Fibroblast of gingiva (primary cell): ENCODE measurements around the gene SLIT3.

Experiments
- DNase-seq: peaks from one replicate; pipeline ENCODE4 v3.0.0-alpha.2; 2011; ENCODE audit warnings: low read depth

Gene SLIT3

DNA sequence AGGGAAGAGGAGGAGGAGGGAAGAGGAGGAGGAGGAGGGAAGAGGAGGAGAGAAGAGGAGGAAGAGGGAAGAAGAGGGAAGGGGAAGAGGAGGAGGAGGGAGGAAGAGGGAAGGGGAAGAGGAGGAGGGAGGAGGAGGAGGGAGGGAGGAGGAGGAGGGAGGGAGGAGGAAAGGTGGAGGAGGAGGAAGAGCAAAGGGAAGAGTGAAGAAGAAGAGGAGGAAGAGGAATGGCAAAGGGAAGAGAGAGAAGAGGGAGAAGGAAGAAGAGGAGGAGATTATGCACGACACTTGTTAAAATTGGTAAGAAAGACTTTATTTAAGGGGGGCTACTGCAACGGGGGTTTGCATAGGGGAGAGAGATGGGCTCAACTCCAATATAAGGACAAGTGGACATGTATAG is 221.2 kb downstream of the SLIT3 start:
- DNase-seq = no peak

GRCh38 chr5:169074839-169075238 is 226.1 kb downstream of the SLIT3 start:
- DNase-seq = no peak

GRCh38 chr5:169072233-169072632 is 228.7 kb downstream of the SLIT3 start:
- DNase-seq = no peak

DNA sequence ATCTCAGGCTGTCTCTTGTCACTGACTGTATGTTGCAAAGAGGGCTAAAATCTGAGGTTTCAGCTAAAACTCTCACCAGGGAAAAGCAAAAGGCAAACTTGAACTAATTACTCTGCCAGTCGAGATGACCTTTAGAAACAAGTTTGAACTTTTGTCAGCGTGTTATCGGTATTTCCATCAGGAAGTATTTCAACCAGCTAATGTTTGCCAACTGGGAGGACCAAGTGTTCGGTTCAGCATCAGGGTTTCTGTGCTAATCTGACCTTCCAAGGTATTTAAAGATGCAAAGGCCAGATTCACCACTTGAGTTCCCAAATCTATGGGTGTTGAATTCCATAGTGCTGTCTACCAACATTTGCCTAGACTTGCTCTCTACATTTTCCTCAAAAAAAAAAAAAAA is 230.5 kb downstream of the SLIT3 start:
- DNase-seq = no peak

DNA sequence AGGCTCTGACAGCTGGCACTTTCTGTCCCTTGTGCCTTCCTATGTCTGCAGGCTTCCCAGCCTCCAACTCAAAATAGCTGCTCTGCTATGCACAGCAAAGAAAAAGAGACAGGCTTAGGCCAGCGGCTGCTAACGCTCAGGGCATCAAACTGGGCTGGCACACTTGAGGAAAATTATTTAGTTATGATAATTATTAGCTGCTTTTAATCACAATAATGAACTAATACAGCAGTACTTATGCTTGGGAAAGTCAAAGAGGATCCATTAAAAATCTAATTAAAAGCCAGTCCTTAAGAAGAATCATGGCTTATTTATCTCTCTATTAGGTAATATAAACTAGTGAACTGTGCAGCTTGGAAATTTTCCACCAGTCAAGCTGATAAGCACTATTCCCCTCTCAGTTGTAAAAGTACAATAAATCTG is 233.2 kb downstream of the SLIT3 start:
- DNase-seq = no peak

GRCh38 chr5:169065400-169065799 is 235.5 kb downstream of the SLIT3 start:
- no peak for DNase-seq

- no peak for DNase-seq
These were observed 236.8 kb downstream of the SLIT3 start for GRCh38 chr5:169064093-169064492.

DNA sequence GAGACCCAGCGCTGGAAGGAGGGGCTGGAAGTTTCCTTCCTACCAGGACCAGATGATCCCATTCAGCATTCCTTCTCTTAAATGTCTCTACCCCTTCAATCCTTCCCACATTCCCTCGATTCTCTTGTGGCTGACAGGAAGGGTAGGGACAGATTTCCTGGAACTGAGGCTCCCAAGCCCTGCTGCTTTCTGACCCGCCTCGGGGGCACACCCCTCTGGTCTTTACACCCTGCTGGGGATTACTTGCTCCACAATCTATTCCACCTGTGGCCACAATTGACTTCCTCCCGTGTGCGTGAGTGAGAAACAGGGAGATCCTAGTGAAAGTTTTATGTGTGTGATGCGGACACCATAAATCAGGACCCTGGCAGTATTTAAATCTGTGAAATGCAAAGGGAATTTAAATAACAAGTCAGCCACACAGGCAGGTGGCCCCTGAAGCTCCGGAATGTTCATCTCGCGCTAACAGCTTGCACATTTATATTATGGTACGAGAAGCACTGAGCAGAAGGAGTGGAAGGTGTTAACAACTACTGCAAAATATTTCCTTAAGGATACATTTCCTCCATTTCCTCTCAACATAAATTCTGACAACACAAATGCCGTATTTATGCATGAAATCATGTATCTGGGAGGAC is 237.5 kb downstream of the SLIT3 start:
- no peak for DNase-seq

GRCh38 chr5:169062690-169063089 is 238.2 kb downstream of the SLIT3 start:
- DNase-seq = no peak

DNA sequence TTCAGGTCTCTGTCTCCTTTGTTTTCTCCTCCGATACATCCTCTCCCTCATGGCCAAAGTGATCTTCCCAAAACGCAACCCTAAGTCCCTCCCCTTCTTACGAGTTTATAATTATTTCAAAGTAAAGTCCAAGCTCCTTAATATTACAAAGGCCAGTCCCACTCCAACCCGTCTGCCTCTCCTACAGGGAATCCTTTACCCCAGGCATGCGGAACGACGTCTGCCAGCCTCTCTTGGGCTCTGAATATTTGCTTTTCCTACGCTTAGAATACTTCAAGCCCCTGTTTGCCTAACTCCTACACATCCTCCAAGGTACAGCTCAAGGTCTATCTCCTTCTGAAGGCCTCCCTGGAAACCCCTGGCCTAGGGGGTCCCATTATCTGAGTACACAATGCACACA is 246.4 kb downstream of the SLIT3 start:
- no peak for DNase-seq

DNA sequence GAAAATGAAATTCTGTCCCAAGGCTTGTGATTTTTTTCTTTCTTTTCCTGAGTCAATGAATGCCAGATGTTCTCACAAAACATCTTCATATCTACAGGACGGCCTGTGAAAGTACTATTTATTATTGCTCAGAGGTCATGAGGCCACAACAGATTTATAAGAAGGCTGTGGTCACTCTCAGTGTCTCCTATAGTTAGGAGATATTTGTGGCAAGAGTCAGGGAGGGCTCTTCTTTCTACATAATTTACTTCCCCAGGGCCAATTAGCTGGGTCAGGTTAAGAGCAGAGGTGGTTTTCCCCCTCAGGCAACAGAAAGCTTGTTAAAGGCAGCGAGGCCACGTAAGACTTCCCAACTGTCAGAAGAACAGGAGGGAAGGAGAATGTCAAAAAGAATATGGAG is 248.7 kb downstream of the SLIT3 start:
- DNase-seq = no peak

DNA sequence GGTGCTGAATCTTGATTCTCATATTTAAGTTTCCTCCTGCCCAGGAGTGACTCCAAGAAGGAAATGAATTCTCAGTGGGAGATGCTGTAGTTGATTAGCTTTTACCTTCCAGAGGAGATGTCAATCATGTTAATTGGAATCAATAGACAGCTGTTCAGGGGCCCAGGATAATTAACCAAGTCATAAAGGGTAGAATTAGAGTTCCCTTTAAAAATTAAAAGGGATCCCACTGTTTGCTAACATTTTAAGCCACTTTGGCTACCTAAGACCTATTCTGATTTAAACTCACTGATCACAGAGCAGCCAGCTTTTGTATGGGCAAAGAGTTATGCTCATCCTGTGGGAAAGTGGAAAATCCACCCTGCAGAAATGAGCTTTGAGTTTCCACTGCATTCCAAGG is 249.6 kb downstream of the SLIT3 start:
- DNase-seq = no peak

DNA sequence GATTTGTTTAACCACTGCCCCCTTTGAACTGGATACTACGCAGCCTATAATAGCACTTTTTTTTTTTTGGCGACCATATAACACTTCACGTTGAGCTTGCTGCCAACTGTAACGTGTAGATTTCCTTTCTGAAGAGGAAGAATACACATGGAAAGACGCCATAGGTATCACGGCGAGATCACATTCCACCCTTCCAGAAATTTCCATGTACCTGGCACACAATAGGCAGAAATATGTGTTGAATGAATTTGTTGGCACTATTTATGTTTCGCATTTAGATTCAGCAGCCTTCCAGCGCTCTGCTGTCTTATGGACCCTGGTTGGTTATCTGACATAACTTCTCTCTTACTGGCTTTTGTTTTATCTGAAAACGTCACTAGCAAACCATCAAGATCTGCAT is 250.3 kb downstream of the SLIT3 start:
- no peak for DNase-seq

DNA sequence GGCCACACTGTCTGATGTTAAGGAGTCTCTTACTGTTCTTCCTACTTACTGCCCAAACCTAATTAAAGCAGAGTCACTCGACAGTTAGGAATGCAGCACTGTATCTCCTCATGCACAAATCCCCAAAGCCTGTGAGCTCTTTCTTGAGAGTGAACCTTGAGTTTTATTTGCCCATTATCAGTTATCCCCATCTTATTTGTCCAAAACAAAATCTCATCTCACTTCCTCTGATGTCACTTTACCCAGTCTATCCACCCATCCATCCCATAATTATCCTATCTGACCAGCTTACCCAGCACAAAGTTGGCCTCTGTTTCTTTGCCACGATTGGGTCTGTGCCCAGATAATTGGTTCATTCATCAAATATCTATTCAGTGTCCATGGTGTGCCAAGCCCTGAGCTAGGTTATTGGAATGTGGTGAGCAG is 250.8 kb downstream of the SLIT3 start:
- DNase-seq = peak; percentile 68

DNA sequence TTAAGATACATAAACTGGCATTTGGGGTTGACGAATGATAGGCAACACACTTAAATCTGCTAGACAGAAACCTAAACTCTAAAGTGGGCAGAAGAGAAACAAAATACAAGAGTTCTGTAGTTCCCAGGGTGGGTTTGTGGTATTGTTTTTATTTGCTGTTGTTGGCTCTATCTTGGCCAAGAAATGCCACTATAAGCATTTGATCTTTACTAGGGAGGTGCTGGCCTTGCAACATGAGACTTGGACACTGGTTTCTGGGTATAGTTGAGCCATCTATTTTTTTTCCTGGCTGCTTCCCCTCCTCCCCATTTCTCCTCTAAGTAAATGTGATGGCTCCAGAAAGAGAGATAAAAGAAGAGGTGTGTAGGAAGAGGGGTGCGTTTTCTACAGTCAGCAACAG is 251.2 kb downstream of the SLIT3 start:
- DNase-seq = no peak

GRCh38 chr5:169048181-169049125 is 252.5 kb downstream of the SLIT3 start:
- no peak for DNase-seq

- no peak for DNase-seq
These were observed 256.0 kb downstream of the SLIT3 start for GRCh38 chr5:169044962-169045361.

- no peak for DNase-seq
These were observed 259.8 kb downstream of the SLIT3 start for GRCh38 chr5:169041180-169041579.

DNA sequence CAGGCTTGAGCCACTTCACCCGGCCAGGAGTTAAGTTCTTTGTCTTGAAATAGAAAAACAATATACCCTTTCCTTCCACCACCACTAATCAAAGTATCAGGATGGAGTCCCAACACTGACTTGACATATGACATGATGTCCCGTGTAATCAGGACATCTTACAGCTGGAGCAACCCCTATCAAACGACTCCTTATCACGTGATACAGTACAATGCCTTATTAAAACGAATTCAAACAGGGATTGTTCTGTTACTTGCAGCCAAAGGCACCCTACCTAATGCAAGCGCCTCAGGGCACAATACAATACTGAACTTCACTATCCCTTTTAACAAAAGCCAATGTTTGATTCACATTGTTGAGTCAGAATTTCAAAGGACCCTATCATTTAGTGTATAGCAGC is 261.3 kb downstream of the SLIT3 start:
- DNase-seq = no peak

DNA sequence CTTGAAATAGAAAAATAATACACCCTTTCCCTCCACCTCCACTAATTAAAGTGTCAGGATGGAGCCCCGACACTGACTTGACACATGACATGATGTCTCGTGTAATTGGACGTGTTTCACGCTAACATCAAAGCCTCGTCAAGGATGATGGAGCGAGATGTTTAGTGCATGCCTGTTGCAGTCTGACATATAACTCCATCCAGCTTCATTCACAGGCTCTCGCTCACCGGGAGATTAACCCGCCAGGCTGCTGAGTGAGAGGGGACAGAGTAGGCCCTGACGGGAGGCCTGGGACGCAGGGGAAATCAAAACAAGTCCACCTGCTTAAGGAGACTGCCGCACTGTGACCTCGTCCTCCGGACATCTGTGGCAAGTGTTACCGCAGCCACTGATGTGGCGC is 263.5 kb downstream of the SLIT3 start:
- no peak for DNase-seq

DNA sequence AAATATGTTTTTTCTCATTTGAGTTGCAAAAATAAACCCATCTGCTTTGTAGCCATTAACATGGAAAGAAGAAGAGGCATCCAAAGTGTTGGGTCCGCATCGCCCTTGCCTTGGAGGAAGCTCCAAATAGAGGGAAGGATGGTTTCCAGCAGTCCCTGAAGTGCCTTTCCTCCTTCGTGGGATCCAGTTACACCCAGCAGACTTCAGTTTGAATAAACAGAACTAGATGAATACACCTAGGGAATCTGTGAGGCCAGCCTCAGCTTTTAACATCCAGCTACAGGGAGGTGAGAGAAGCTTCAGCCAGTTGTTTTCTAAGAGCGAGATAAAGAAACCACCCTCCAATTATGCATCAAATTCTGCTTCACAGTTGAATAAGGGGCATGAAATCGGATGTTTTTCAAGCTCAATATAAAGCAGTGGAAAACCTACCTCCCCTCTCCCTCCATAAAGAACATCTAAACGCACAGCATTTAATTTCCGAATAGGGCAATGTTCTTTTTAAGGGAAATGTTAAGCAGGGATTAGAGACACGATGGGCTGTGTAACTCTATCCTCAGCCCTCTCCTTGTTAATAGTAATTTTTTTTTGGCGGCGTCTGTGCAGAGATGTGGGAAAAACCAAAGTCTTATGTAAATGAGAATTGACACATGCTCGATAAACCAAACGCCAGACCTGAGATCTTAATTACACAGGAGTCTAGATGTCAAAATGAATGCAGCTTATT is 264.7 kb downstream of the SLIT3 start:
- DNase-seq = no peak

- peak; percentile 10 for DNase-seq
These were observed 271.2 kb downstream of the SLIT3 start for GRCh38 chr5:169029661-169030274.
